Endothelial cell of umbilical vein (primary cell): ENCODE results near the gene CSHL1. TPM values are rescaled to one million over a fixed set of nuclear protein-coding genes. Genes with fewer than 3 reads are reported as not detected.

ENCODE experiments used
- BruUV-seq: library from RNA; stranded (reverse); fragments of 400-500 nt; replicated peaks from 2 replicates; lab custom pipeline; 2021; lab: Mats Ljungman, UMichigan
- CTCF ChIA-PET: fragments of 300-600, 350-600 bp; sonication (Branson Sonifier 250); formaldehyde crosslinking; loops from one replicate; lab custom pipeline; 2021; ENCODE audit warnings: antibody characterized with exemption, inconsistent platforms; lab: Charles Lee
- POLR2A ChIA-PET: fragments of 300-600, 350-600 bp; sonication (Branson Sonifier 250); formaldehyde crosslinking; loops from one replicate; lab custom pipeline; 2021; ENCODE audit warnings: antibody characterized with exemption, inconsistent platforms; lab: Charles Lee
- DNase-seq: peaks from one replicate; pipeline ENCODE4 v3.0.0-alpha.2; 2011; ENCODE audit warnings: low read depth, low spot score
- FAIRE-seq: peaks from 2 replicates; lab custom pipeline; 2011; peaks lifted over from hg19 to GRCh38; lab: Jason Lieb, UNC
- H2AFZ ChIP-seq: 2 replicates; pipeline ENCODE4 v1.6.0; 2012; ENCODE audit warnings: low read depth, low read length, control low read depth, inconsistent platforms
- H3K27ac ChIP-seq: 2 replicates; pipeline ENCODE4 v1.5.1; 2011; ENCODE audit warnings: low read depth, mild to moderate bottlenecking, control low read depth, low read length, moderate library complexity; ENCODE audit not compliant: insufficient read depth
- H3K27me3 ChIP-seq, 2 experiments: 2 replicates each; pipeline versions ENCODE4 v1.6.0 to v1.6.1; 2011; ENCODE audit warnings: low read length in 2 of 2, mixed read lengths in 1 of 2; ENCODE audit not compliant: control insufficient read depth in 2 of 2, insufficient read depth in 2 of 2
- H3K36me3 ChIP-seq, 2 experiments: 2 replicates in 1 of 2; 3 replicates in 1 of 2; pipeline ENCODE4 v1.5.1; 2011; ENCODE audit warnings: low read length in 2 of 2, mild to moderate bottlenecking in 1 of 2, moderate library complexity in 1 of 2; ENCODE audit not compliant: control insufficient read depth in 2 of 2, insufficient read depth in 2 of 2; ENCODE audit errors: extremely low read depth in 1 of 2
- H3K4me1 ChIP-seq: 3 replicates; pipeline ENCODE4 v1.5.1; 2011; ENCODE audit warnings: mild to moderate bottlenecking, low read length; ENCODE audit not compliant: control insufficient read depth, insufficient read depth; ENCODE audit errors: extremely low read depth
- H3K4me2 ChIP-seq: 2 replicates; pipeline ENCODE4 v1.6.1; 2011; ENCODE audit warnings: low read length, control low read depth, mixed read lengths; ENCODE audit not compliant: insufficient read depth
- H3K4me3 ChIP-seq, 3 experiments: fragments of 200-600 bp in 1 of 3; sonication (generic), shearing (Covaris generic) in 1 of 3; replicated peaks in 1 of 3; 2 replicates each; pipeline ENCODE4 v1.5.1; 2011 to 2016; ENCODE audit warnings: control low read depth in 3 of 3, low read length in 3 of 3, mild to moderate bottlenecking in 2 of 3, inconsistent platforms in 1 of 3, low read depth in 1 of 3, moderate library complexity in 1 of 3; ENCODE audit not compliant: insufficient read depth in 1 of 3
- H3K79me2 ChIP-seq: 2 replicates; pipeline ENCODE4 v1.6.0; 2012; ENCODE audit warnings: low read length, inconsistent platforms; ENCODE audit not compliant: control insufficient read depth, insufficient read depth
- H3K9ac ChIP-seq: replicated peaks from 2 replicates; pipeline ENCODE3; 2011; ENCODE audit warnings: low read length, control low read depth; ENCODE audit not compliant: insufficient read depth; ENCODE audit errors: extremely low read depth
- H3K9me1 ChIP-seq: replicated peaks from 3 replicates; pipeline ENCODE4 v1.6.0; 2011; ENCODE audit warnings: mild to moderate bottlenecking, low read length; ENCODE audit not compliant: control insufficient read depth, insufficient read depth; ENCODE audit errors: extremely low read depth
- H3K9me3 ChIP-seq: replicated peaks from 2 replicates; pipeline ENCODE4 v1.5.1; 2012; ENCODE audit warnings: low read length, inconsistent platforms; ENCODE audit not compliant: control insufficient read depth, insufficient read depth
- H4K20me1 ChIP-seq: replicated peaks from 2 replicates; pipeline ENCODE3; 2011; ENCODE audit warnings: mild to moderate bottlenecking, low read length; ENCODE audit not compliant: control insufficient read depth, insufficient read depth; ENCODE audit errors: extremely low read depth
- CTCF ChIP-seq, 2 donors: IDR thresholded peaks; 1 replicate in 1 of 2; 2 replicates in 1 of 2; pipeline ENCODE4 v1.5.1; 2011; ENCODE audit warnings: low read length in 2 of 2, mild to moderate bottlenecking in 2 of 2, moderate library complexity in 2 of 2, control low read depth in 1 of 2, inconsistent platforms in 1 of 2, low read depth in 1 of 2; ENCODE audit not compliant: insufficient read depth in 1 of 2; ENCODE audit errors: extremely low read depth in 1 of 2
- EZH2 ChIP-seq: IDR thresholded peaks from 2 replicates; pipeline ENCODE4 v1.6.1; 2012; ENCODE audit warnings: borderline replicate concordance, low read depth, mild to moderate bottlenecking, moderate library complexity, low read length, inconsistent platforms; ENCODE audit not compliant: severe bottlenecking
- FOS ChIP-seq: IDR thresholded peaks from 2 replicates; pipeline ENCODE4 v1.6.1; 2011; ENCODE audit warnings: mild to moderate bottlenecking, low read length, moderate library complexity, borderline replicate concordance; ENCODE audit not compliant: insufficient read depth
- GATA2 ChIP-seq: IDR thresholded peaks from 2 replicates; pipeline ENCODE4 v1.7.0; 2011; ENCODE audit warnings: low read depth, mild to moderate bottlenecking, moderate library complexity, mixed read lengths, low read length; ENCODE audit not compliant: insufficient read length, insufficient read depth
- JUN ChIP-seq: IDR thresholded peaks from 2 replicates; pipeline ENCODE4 v1.6.1; 2011; ENCODE audit warnings: borderline replicate concordance, low read depth; ENCODE audit not compliant: insufficient read length, insufficient read depth
- MAX ChIP-seq: IDR thresholded peaks from 2 replicates; pipeline ENCODE4 v1.6.1; 2011; ENCODE audit not compliant: insufficient read depth, insufficient read length
- MYC ChIP-seq: IDR thresholded peaks from one replicate; pipeline ENCODE4 v1.6.1; 2011; ENCODE audit warnings: mild to moderate bottlenecking, low read depth, low read length
- POLR2A ChIP-seq: IDR thresholded peaks from 2 replicates; pipeline ENCODE4 v1.6.1; 2012; ENCODE audit warnings: low read depth, mild to moderate bottlenecking, control low read depth, low read length
- POLR2AphosphoS5 ChIP-seq: IDR thresholded peaks from 2 replicates; pipeline ENCODE4 v1.6.1; 2012; ENCODE audit warnings: low read depth, mild to moderate bottlenecking, control low read depth, low read length, moderate library complexity; ENCODE audit not compliant: insufficient read depth
- dilution Hi-C: fragments of 300-500 bp; cut with MboI; formaldehyde crosslinking; loops from one replicate; pipeline ENCODE4 v1.15.0; 2019; ENCODE audit warnings: low sequenced_read_pairs; ENCODE audit not compliant: extremely low pct_ligation_motif_present
- intact Hi-C: fragments of 100-400 bp; cut with micrococcal nuclease; formaldehyde crosslinking; loops from one replicate; pipeline ENCODE4 v1.10.0; 2022
- polyA plus RNA-seq, 4 experiments: library from polyadenylated mRNA; depleted of rRNA in 3 of 4; stranded (reverse) in 3 of 4; unstranded in 1 of 4; fragments of >200 nt; gene quantifications; 2 replicates each; pipeline versions ENCODE4 v1.2.1 to v1.2.3, GENCODE V29; 2011 to 2012; ENCODE audit warnings: missing spikeins in 1 of 4
- total RNA-seq: library from RNA; stranded (reverse); gene quantifications from 2 replicates; pipeline ENCODE4 v1.2.3, GENCODE V29; 2021

The CSHL1 gene
- total and polyA plus RNA-seq, 2 donors (not counting 3 experiments of a cell fraction or from before 2014, with no cell fraction given), result not detected

GRCh38 chr17:63939401-63939800, 28.3 kb upstream of the CSHL1 start:
- no peak overlapping the region for H2AFZ ChIP-seq
- H3K27me3 ChIP-seq, result no peaks in the 10 kb centered on the region
- H3K9me3 ChIP-seq, result no peaks in the 10 kb centered on the region
- H3K27ac ChIP-seq, result no peak overlapping the region
- TF ChIP-seq MAX, result no peak
- no peak for TF ChIP-seq MYC
- TF ChIP-seq GATA2, result no peak
- no peak for TF ChIP-seq CTCF (IDR thresholded peaks at IDR 0.05; ENCODE audit: extremely low read depth in 1 of 2, insufficient read depth in 1 of 2, low read depth in 1 of 2, low read length in 2 of 2)
- no peak for TF ChIP-seq FOS
- TF ChIP-seq JUN, result no peak
- no peak for TF ChIP-seq POLR2A
- no peak for TF ChIP-seq POLR2AphosphoS5
- no peak for TF ChIP-seq EZH2
- no peaks in the 10 kb centered on the region for H4K20me1 ChIP-seq
- ChIA-PET CTCF (interaction anchor here (0.7 to 1.9 kb wide), 5 partner anchors 12 to 194 kb away, joined by 3 to 9 read pairs (median 4); partner anchors contain the start of gene GH1), POLR2A (no interaction called here)
- no peaks in the 10 kb centered on the region for H3K79me2 ChIP-seq
- DNase-seq (no peak), FAIRE-seq (no peak)
- H3K36me3 ChIP-seq, result no peaks in the 10 kb centered on the region
- no peak overlapping the region for H3K9ac ChIP-seq
- dilution Hi-C loops, result no loop called here
- no TSS peak for BruUV-seq
- no peak overlapping the region for H3K4me3 ChIP-seq
- H3K9me1 ChIP-seq, result no peaks in the 10 kb centered on the region
- intact Hi-C loops, result no loop called here
- H3K4me1 ChIP-seq, result no peaks in the 10 kb centered on the region
- H3K4me2 ChIP-seq, result no peak overlapping the region
